HCT116 (cell line): ENCODE data around the gene KLHL22. TPM values are rescaled to one million over a fixed set of nuclear protein-coding genes. Genes with fewer than 3 reads are reported as not detected.
"Not testable (repeated sequence)": the region's sequence is repeated elsewhere in the genome, so short reads cannot be mapped to it uniquely, and the experiment has no call there.

Experiments used
- ATAC-seq: fragments of 200-7000 bp; cut with Tn5 transposase; 2 replicates; pipeline ENCODE4 v1.9.1; 2020; ENCODE audit warnings: mild to moderate bottlenecking, moderate library complexity
- BruUV-seq: library from RNA; stranded (reverse); fragments of 400-500 nt; replicated peaks from 2 replicates; lab custom pipeline; 2021; lab: Mats Ljungman, UMichigan
- CTCF ChIA-PET: fragments of 300-600 bp; sonication (Branson Sonifier 250); formaldehyde crosslinking; loops from one replicate; lab custom pipeline; 2021; ENCODE audit warnings: antibody characterized with exemption; lab: Charles Lee
- POLR2A ChIA-PET: fragments of 300-600, 350-600 bp; sonication (Branson Sonifier 250); formaldehyde crosslinking; loops from one replicate; lab custom pipeline; 2021; ENCODE audit warnings: antibody characterized with exemption; lab: Charles Lee
- RAD21 ChIA-PET, 2 experiments: fragments of 300-600 bp; sonication (Branson Sonifier 250); formaldehyde crosslinking; loops; one replicate each; lab custom pipeline; 2023; ENCODE audit warnings: low total read pairs in 2 of 2; ENCODE audit not compliant: uncharacterized antibody in 2 of 2, unreplicated experiment in 2 of 2, low non-redundant PET in 1 of 2; lab: Charles Lee
- DNase-seq: peaks from one replicate; pipeline ENCODE4 v3.0.0-alpha.2; 2010; ENCODE audit warnings: low read depth, low spot score
- H2AFZ ChIP-seq: fragments of 200-600 bp; shearing (Covaris generic), sonication (generic); 2 replicates; pipeline ENCODE4 v1.6.1; 2017; ENCODE audit warnings: low read depth, mixed run types, mixed read lengths, antibody characterized with exemption, low read length; ENCODE audit not compliant: poor library complexity, severe bottlenecking
- H3K27ac ChIP-seq: 2 replicates; pipeline ENCODE4 v1.5.1; 2012; ENCODE audit warnings: low read depth, low read length
- H3K27me3 ChIP-seq: fragments of 200-600 bp; sonication (generic); 2 replicates; pipeline ENCODE4 v1.6.1; 2016; ENCODE audit warnings: mixed run types, low read length, mixed read lengths; ENCODE audit not compliant: insufficient read depth
- H3K36me3 ChIP-seq, 2 experiments: fragments of 200-500 bp in 1 of 2; fragments of 200-600 bp in 1 of 2; sonication (Bioruptor generic) in 1 of 2; sonication (generic) in 1 of 2; 2 replicates each; pipeline versions ENCODE4 v1.5.1 to v1.6.1; 2014 to 2016; ENCODE audit warnings: low read length in 2 of 2, inconsistent platforms in 1 of 2, mixed read lengths in 1 of 2, mixed run types in 1 of 2; ENCODE audit not compliant: insufficient read depth in 2 of 2, control insufficient read depth in 1 of 2
- H3K4me1 ChIP-seq, 2 experiments: fragments of 200-600 bp in 1 of 2; sonication (generic) in 1 of 2; 2 replicates each; pipeline versions ENCODE4 v1.5.1 to v1.6.1; 2012 to 2017; ENCODE audit warnings: low read length in 2 of 2, inconsistent platforms in 1 of 2, mild to moderate bottlenecking in 1 of 2, mixed read lengths in 1 of 2, mixed run types in 1 of 2, moderate library complexity in 1 of 2; ENCODE audit not compliant: insufficient read depth in 2 of 2, control insufficient read depth in 1 of 2
- H3K4me2 ChIP-seq: fragments of 200-600 bp; sonication (generic); 2 replicates; pipeline ENCODE4 v1.6.1; 2017; ENCODE audit warnings: mixed run types, low read length, mixed read lengths
- H3K4me3 ChIP-seq, 2 experiments: fragments of 200-600 bp in 1 of 2; sonication (generic) in 1 of 2; replicated peaks in 1 of 2; 2 replicates each; pipeline ENCODE4 v1.5.1; 2011 to 2016; ENCODE audit warnings: low read length in 2 of 2, control low read depth in 1 of 2, low read depth in 1 of 2, mild to moderate bottlenecking in 1 of 2, mixed read lengths in 1 of 2, mixed run types in 1 of 2
- H3K79me2 ChIP-seq: fragments of 200-600 bp; sonication (generic); 2 replicates; pipeline ENCODE4 v1.6.1; 2017; ENCODE audit warnings: mild to moderate bottlenecking, mixed run types, low read length, moderate library complexity, mixed read lengths; ENCODE audit not compliant: insufficient read depth
- H3K9ac ChIP-seq: fragments of 200-600 bp; sonication (generic); 2 replicates; pipeline ENCODE4 v1.6.1; 2016; ENCODE audit warnings: low read length, mixed read lengths
- H3K9me2 ChIP-seq: fragments of 200-600 bp; sonication (generic), shearing (Covaris generic); 2 replicates; pipeline ENCODE4 v1.6.1; 2017; ENCODE audit warnings: mixed run types, mild to moderate bottlenecking, moderate library complexity; ENCODE audit not compliant: insufficient read depth
- H3K9me3 ChIP-seq, 2 experiments: fragments of 200-500 bp in 1 of 2; fragments of 200-600 bp in 1 of 2; sonication (Bioruptor generic) in 1 of 2; sonication (generic) in 1 of 2; 2 replicates each; pipeline ENCODE4 v1.6.1; 2014 to 2017; ENCODE audit warnings: low read length in 2 of 2, mixed read lengths in 2 of 2, inconsistent platforms in 1 of 2, low read depth in 1 of 2, mild to moderate bottlenecking in 1 of 2, mixed run types in 1 of 2, moderate library complexity in 1 of 2; ENCODE audit not compliant: control insufficient read depth in 1 of 2, insufficient read depth in 1 of 2
- H4K20me1 ChIP-seq: fragments of 200-600 bp; sonication (generic), shearing (Covaris generic); 2 replicates; pipeline ENCODE4 v1.6.1; 2017; ENCODE audit warnings: mixed run types, mild to moderate bottlenecking, moderate library complexity; ENCODE audit not compliant: insufficient read depth
- CBX3 ChIP-seq: IDR thresholded peaks from 2 replicates; pipeline ENCODE4 v1.6.1; 2012; ENCODE audit warnings: low read depth
- EZH2 ChIP-seq: fragments of 200-600 bp; sonication (generic); IDR thresholded peaks from 2 replicates; pipeline ENCODE4 v1.6.1; 2017; ENCODE audit warnings: antibody characterized with exemption, mixed run types
- EZH2phosphoT487 ChIP-seq: fragments of 200-600 bp; IDR thresholded peaks from 2 replicates; pipeline ENCODE4 v1.6.1; 2018; ENCODE audit warnings: antibody characterized with exemption, borderline replicate concordance
- FOSL1 ChIP-seq: IDR thresholded peaks from 2 replicates; pipeline ENCODE4 v1.6.1; 2012; ENCODE audit warnings: low read depth
- JUND ChIP-seq: IDR thresholded peaks from 2 replicates; pipeline ENCODE4 v1.6.1; 2012
- POLR2A ChIP-seq: IDR thresholded peaks from 2 replicates; pipeline ENCODE4 v1.7.0; 2011; ENCODE audit warnings: borderline replicate concordance; ENCODE audit not compliant: insufficient read depth, insufficient read length; ENCODE audit errors: extremely low read depth
- RAD21 ChIP-seq: IDR thresholded peaks from 2 replicates; pipeline ENCODE4 v1.6.1; 2012; ENCODE audit warnings: low read depth, mild to moderate bottlenecking
- SP1 ChIP-seq: IDR thresholded peaks from 2 replicates; pipeline ENCODE4 v1.6.1; 2012; ENCODE audit warnings: low read depth
- ZFX ChIP-seq: fragments of 450-650 bp; IDR thresholded peaks from 2 replicates; pipeline ENCODE4 v1.6.1; 2017
- intact Hi-C: fragments of 100-400 bp; cut with micrococcal nuclease; formaldehyde crosslinking; loops from 2 replicates; pipeline ENCODE4 v1.10.0; 2022
- total RNA-seq: library from RNA; stranded (reverse); gene quantifications from one replicate; pipeline ENCODE4 v1.2.1, GENCODE V29; 2021; ENCODE audit not compliant: unreplicated experiment
- TF ChIP-seq, protein P1 (sequence below): IDR thresholded peaks from 2 replicates; pipeline ENCODE4 v1.6.1; 2012
- TF ChIP-seq, protein P2 (sequence below): IDR thresholded peaks from 2 replicates; pipeline ENCODE4 v1.6.1; 2012; ENCODE audit warnings: low read depth

The KLHL22 gene
- total RNA-seq, 1 experiment from 2014 or later = 16.4 TPM

DNA sequence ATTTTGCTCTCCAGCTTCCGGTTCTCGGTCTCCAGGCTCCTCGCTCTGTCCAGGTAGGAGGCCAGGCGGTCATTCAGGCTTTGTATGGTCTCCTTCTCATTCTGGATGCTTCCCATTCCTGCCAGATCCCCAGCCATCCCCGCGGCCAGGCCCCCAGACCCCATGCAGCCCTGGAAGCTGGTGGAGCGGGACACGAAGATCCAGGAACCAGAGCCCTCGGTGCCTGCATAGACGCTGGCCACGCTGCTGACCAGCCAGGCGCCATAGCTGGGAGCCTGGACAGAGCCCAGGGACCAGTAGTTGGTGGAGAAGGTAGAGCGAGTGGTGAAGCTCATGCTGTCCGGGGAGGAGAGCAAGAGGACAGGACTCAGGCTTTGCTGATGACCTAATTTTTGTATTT is 11.8 kb downstream of the KLHL22 start:
- Histone ChIP-seq H2AFZ (no peak overlapping the region), H3K4me3 (no peak overlapping the region), H3K9me2 (no peaks in the 10 kb centered on the region), H3K27me3 (no peaks in the 10 kb centered on the region), H3K79me2 (no peaks in the 10 kb centered on the region), H4K20me1 (no peaks in the 10 kb centered on the region), H3K9me3 (no peaks in the 10 kb centered on the region), H3K9ac (no peak overlapping the region), H3K27ac (no peak overlapping the region), H3K4me1 (no peaks in the 10 kb centered on the region), H3K36me3 (no peaks in the 10 kb centered on the region), H3K4me2 (no peak overlapping the region)
- ChIA-PET POLR2A (no interaction called here), CTCF (no interaction called here), RAD21 (no interaction called here)
- BruUV-seq = no TSS peak
- intact Hi-C loops = no loop called here
- ATAC-seq (no peak), DNase-seq (no peak)
- TF ChIP-seq EZH2 (no peak), RAD21 (no peak), JUND (no peak), SP1 (no peak), POLR2A (no peak), EZH2phosphoT487 (no peak), CBX3 (no peak), ZFX (no peak), FOSL1 (no peak)
- TF ChIP-seq, protein P1, sequence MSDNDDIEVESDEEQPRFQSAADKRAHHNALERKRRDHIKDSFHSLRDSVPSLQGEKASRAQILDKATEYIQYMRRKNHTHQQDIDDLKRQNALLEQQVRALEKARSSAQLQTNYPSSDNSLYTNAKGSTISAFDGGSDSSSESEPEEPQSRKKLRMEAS = no peak
- TF ChIP-seq, protein P2, sequence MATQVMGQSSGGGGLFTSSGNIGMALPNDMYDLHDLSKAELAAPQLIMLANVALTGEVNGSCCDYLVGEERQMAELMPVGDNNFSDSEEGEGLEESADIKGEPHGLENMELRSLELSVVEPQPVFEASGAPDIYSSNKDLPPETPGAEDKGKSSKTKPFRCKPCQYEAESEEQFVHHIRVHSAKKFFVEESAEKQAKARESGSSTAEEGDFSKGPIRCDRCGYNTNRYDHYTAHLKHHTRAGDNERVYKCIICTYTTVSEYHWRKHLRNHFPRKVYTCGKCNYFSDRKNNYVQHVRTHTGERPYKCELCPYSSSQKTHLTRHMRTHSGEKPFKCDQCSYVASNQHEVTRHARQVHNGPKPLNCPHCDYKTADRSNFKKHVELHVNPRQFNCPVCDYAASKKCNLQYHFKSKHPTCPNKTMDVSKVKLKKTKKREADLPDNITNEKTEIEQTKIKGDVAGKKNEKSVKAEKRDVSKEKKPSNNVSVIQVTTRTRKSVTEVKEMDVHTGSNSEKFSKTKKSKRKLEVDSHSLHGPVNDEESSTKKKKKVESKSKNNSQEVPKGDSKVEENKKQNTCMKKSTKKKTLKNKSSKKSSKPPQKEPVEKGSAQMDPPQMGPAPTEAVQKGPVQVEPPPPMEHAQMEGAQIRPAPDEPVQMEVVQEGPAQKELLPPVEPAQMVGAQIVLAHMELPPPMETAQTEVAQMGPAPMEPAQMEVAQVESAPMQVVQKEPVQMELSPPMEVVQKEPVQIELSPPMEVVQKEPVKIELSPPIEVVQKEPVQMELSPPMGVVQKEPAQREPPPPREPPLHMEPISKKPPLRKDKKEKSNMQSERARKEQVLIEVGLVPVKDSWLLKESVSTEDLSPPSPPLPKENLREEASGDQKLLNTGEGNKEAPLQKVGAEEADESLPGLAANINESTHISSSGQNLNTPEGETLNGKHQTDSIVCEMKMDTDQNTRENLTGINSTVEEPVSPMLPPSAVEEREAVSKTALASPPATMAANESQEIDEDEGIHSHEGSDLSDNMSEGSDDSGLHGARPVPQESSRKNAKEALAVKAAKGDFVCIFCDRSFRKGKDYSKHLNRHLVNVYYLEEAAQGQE = no peak

DNA sequence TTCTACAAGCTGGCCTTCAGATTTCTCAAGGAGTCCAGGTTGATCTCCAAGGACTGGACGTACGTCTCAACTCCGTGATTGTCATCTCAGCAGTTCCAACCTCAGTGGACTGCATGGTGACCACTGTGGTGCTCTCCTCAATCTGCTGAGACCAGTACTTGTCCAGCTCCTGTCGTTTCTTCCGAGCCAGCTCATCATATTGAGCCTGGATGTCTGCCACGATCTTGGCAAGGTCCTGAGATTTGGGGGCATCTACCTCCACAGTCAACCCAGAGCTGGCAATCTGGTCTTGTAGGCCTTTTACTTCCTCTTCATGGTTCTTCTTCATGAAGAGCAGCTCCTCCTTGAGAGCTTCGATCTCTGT is 12.5 kb downstream of the KLHL22 start:
- H2AFZ ChIP-seq, ATAC-seq, POLR2A ChIA-PET, DNase-seq, H3K9me3 ChIP-seq, H4K20me1 ChIP-seq, RAD21 ChIA-PET, H3K4me2 ChIP-seq, H3K36me3 ChIP-seq, BruUV-seq, H3K4me1 ChIP-seq, H3K9me2 ChIP-seq, H3K4me3 ChIP-seq, H3K27me3 ChIP-seq, intact Hi-C loops, H3K9ac ChIP-seq, H3K27ac ChIP-seq, H3K79me2 ChIP-seq: not testable (repeated sequence)
- CTCF ChIA-PET = interaction anchor here (1.5 kb wide), 1 partner anchor 27 kb away, joined by 3 read pairs; no protein-coding TSS in a partner anchor
